ENCODE results near the gene CCDC192.

The CCDC192 gene

GRCh38 chr5:127813633-127814587, 110.7 kb downstream of the CCDC192 start:
- DNase-seq (ENCODE audit: extremely low read depth, insufficient read length) = no peak
- Histone ChIP-seq H3K4me3 (replicated peaks; ENCODE audit: low read depth, low read length) (no peak overlapping the region), H3K27me3 (replicated peaks; ENCODE audit: control insufficient read depth, insufficient read depth, low read length) (no peaks in the 10 kb centered on the region), H3K36me3 (ENCODE audit: control insufficient read depth, insufficient read depth, low read length) (no peaks in the 10 kb centered on the region)
- TF ChIP-seq, protein P1, sequence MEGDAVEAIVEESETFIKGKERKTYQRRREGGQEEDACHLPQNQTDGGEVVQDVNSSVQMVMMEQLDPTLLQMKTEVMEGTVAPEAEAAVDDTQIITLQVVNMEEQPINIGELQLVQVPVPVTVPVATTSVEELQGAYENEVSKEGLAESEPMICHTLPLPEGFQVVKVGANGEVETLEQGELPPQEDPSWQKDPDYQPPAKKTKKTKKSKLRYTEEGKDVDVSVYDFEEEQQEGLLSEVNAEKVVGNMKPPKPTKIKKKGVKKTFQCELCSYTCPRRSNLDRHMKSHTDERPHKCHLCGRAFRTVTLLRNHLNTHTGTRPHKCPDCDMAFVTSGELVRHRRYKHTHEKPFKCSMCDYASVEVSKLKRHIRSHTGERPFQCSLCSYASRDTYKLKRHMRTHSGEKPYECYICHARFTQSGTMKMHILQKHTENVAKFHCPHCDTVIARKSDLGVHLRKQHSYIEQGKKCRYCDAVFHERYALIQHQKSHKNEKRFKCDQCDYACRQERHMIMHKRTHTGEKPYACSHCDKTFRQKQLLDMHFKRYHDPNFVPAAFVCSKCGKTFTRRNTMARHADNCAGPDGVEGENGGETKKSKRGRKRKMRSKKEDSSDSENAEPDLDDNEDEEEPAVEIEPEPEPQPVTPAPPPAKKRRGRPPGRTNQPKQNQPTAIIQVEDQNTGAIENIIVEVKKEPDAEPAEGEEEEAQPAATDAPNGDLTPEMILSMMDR (IDR thresholded peaks at IDR 0.05; ENCODE audit: insufficient read depth, low read length, poor library complexity, severe bottlenecking) = no peak

DNA sequence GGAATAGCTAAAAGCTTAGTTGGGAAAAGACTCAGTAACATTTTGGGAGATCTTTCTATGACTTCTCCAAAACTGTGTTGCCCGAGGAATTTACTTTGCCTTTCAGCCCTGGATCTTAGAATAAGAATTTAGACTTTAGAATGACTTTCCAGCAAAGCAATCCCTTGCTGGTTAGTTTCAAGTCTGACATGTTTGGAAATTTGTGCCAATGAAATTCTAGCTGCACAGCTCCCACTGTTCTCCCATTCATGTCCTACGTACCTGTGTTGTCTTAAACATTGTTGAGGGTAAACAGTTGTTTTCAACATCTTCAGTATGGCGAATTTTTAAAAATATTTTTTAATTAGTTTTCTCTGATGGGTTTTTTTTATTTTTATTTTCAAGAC, 111.4 kb downstream of the CCDC192 start:
- no peaks in the 10 kb centered on the region for H3K36me3 ChIP-seq (ENCODE audit: control insufficient read depth, insufficient read depth, low read length)
- no peaks in the 10 kb centered on the region for H3K27me3 ChIP-seq (replicated peaks; ENCODE audit: control insufficient read depth, insufficient read depth, low read length)
- no peak overlapping the region for H3K4me3 ChIP-seq (replicated peaks; ENCODE audit: low read depth, low read length)
- no peak for DNase-seq (ENCODE audit: extremely low read depth, insufficient read length)
- TF ChIP-seq, protein P1 (IDR thresholded peaks at IDR 0.05; ENCODE audit: insufficient read depth, low read length, poor library complexity, severe bottlenecking) = no peak

DNA sequence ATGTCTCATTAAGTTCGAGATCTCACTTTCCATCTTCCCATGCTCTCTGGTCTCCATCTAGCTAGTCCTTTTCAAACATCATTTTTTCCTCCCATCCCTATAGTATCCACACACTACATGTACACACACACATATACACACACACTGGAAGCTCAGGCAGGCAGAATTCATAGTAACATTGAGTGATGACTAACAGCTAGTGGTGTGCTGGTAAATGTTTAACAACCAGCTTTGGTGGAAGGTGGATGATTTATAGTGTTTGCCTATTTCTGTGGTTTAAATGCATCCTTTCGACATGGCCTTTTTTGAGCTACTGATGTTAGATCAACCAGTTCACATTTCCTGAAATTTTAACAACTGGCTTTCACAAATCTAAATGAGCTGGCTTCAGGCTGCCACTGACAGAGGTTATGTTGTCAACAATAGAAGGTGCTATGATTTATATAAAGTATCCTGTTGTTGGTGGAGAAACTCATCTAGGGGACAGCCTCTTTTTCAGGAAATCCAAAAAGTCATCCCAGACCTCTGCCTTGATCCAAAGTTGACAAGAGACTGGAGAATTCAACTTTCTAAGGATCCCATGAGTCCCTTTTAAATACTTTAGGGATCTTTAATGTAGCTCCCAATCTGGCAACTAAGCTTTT, 117.8 kb downstream of the CCDC192 start:
- TF ChIP-seq, protein P1 (IDR thresholded peaks at IDR 0.05; ENCODE audit: insufficient read depth, low read length, poor library complexity, severe bottlenecking) = no peak
- no peaks in the 10 kb centered on the region for H3K36me3 ChIP-seq (ENCODE audit: control insufficient read depth, insufficient read depth, low read length)
- DNase-seq (ENCODE audit: extremely low read depth, insufficient read length) = no peak
- H3K4me3 ChIP-seq (replicated peaks; ENCODE audit: low read depth, low read length) = no peak overlapping the region
- no peaks in the 10 kb centered on the region for H3K27me3 ChIP-seq (replicated peaks; ENCODE audit: control insufficient read depth, insufficient read depth, low read length)

DNA sequence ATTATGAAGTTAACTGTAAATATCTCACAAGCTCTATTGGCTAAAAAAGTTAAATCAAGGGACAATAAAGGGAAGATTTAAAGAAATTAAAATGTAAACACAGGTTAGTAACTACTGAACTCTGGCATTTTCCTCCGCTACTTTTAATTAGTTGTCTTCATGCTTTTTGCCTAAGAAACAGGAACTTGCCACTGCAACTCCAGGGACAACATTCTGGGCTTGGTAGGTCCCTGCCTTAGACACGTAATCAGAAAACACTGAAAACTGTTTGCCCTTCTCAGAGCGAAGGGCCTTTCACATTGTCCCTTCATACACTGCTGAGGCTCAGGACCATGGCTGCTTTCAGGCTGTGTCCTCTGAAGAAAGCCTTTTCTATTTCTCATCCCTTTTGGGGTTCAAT, 118.7 kb downstream of the CCDC192 start:
- no peaks in the 10 kb centered on the region for H3K36me3 ChIP-seq (ENCODE audit: control insufficient read depth, insufficient read depth, low read length)
- TF ChIP-seq, protein P1 (IDR thresholded peaks at IDR 0.05; ENCODE audit: insufficient read depth, low read length, poor library complexity, severe bottlenecking) = no peak
- no peaks in the 10 kb centered on the region for H3K27me3 ChIP-seq (replicated peaks; ENCODE audit: control insufficient read depth, insufficient read depth, low read length)
- no peak overlapping the region for H3K4me3 ChIP-seq (replicated peaks; ENCODE audit: low read depth, low read length)
- no peak for DNase-seq (ENCODE audit: extremely low read depth, insufficient read length)

DNA sequence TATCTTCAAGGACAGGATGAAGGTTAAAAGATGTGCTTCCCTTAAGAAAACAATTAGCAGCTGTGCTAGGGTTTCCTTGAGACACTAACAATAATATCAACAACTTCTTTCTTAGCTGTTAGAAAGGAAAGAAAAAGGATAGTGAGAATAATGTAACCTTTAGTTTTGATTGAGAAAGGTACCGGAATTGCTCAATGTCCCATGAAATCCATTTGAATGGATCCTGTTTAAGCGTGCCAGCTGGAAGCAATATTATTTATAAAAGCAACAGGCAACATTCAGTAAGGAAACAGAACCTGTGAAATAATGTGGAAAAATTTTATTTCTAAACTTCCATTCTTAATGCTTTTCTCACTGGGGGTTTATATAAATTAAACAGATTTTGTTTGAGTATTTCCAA, 120.9 kb downstream of the CCDC192 start:
- TF ChIP-seq, protein P1 (IDR thresholded peaks at IDR 0.05; ENCODE audit: insufficient read depth, low read length, poor library complexity, severe bottlenecking) = no peak
- H3K36me3 ChIP-seq (ENCODE audit: control insufficient read depth, insufficient read depth, low read length) = no peaks in the 10 kb centered on the region
- no peaks in the 10 kb centered on the region for H3K27me3 ChIP-seq (replicated peaks; ENCODE audit: control insufficient read depth, insufficient read depth, low read length)
- H3K4me3 ChIP-seq (replicated peaks; ENCODE audit: low read depth, low read length) = no peak overlapping the region
- no peak for DNase-seq (ENCODE audit: extremely low read depth, insufficient read length)

All from GM06990 (cell line).